Activated CD4-positive, alpha-beta T cell treated with anti-CD3 and anti-CD28 coated beads, Interleukin-2, amount 50 U/mL, for 48 hours (primary cell): ENCODE data around the gene CHAC1.

ENCODE experiments used
- DNase-seq, 2 experiments: peaks; one replicate each; pipeline ENCODE4 v3.0.0-alpha.2; 2020

The CHAC1 gene

GRCh38 chr15:40991355-40991754, 38.1 kb downstream of the CHAC1 start:
- DNase-seq: no peak

- no peak for DNase-seq
These were observed 39.0 kb downstream of the CHAC1 start for GRCh38 chr15:40992241-40992741.

- DNase-seq: no peak
These were observed 39.6 kb downstream of the CHAC1 start for GRCh38 chr15:40992825-40993224.

GRCh38 chr15:40995656-40996055, 42.4 kb downstream of the CHAC1 start:
- DNase-seq: no peak

GRCh38 chr15:40999190-40999589, 45.9 kb downstream of the CHAC1 start:
- no peak for DNase-seq

GRCh38 chr15:41001524-41002214, 48.4 kb downstream of the CHAC1 start:
- no peak for DNase-seq

GRCh38 chr15:41004490-41004889, 51.2 kb downstream of the CHAC1 start:
- DNase-seq: no peak
